MCF 10A (cell line): ENCODE measurements around the gene HOXB7. TPM values are rescaled to one million over a fixed set of nuclear protein-coding genes. Genes with fewer than 3 reads are reported as not detected.
A peak's percentile ranks its signal among the peaks of the same experiment; 100 is the strongest.

Experiments
- BruUV-seq: library from RNA; stranded (reverse); fragments of 400-500 nt; replicated peaks from 2 replicates; lab custom pipeline; 2021; lab: Mats Ljungman, UMichigan
- CTCF ChIA-PET: fragments of 300-600 bp; sonication (Branson Sonifier 250); formaldehyde crosslinking; extraction: SDS; loops from one replicate; lab custom pipeline; 2021; ENCODE audit warnings: antibody characterized with exemption, inconsistent platforms; lab: Yijun Ruan, JAX
- POLR2A ChIA-PET: fragments of 300-600, 350-650 bp; sonication (Branson Sonifier 250); formaldehyde crosslinking; extraction: SDS; loops from one replicate; lab custom pipeline; 2020; ENCODE audit warnings: antibody characterized with exemption, inconsistent platforms; lab: Yijun Ruan, JAX
- DNase-seq: peaks from one replicate; pipeline ENCODE4 v3.0.0-alpha.2; 2018; ENCODE audit not compliant: unreplicated experiment
- H3K27ac Mint-ChIP-seq: one replicate; pipeline ENCODE4 v1.8.0; 2022; ENCODE audit warnings: mild to moderate bottlenecking, low read depth, mixed read lengths; ENCODE audit not compliant: unreplicated experiment
- H3K27me3 Mint-ChIP-seq: one replicate; pipeline ENCODE4 v1.8.0; 2022; ENCODE audit warnings: mixed read lengths; ENCODE audit not compliant: insufficient read depth, unreplicated experiment
- H3K36me3 Mint-ChIP-seq: one replicate; pipeline ENCODE4 v1.8.0; 2022; ENCODE audit warnings: mild to moderate bottlenecking, moderate library complexity, mixed read lengths; ENCODE audit not compliant: insufficient read depth, unreplicated experiment
- H3K4me1 Mint-ChIP-seq: one replicate; pipeline ENCODE4 v1.8.0; 2022; ENCODE audit warnings: mixed read lengths; ENCODE audit not compliant: insufficient read depth, unreplicated experiment
- H3K4me3 Mint-ChIP-seq: one replicate; pipeline ENCODE4 v1.8.0; 2022; ENCODE audit warnings: mild to moderate bottlenecking, moderate library complexity, mixed read lengths; ENCODE audit not compliant: unreplicated experiment
- H3K9me3 Mint-ChIP-seq: one replicate; pipeline ENCODE4 v1.8.0; 2022; ENCODE audit warnings: mixed read lengths; ENCODE audit not compliant: unreplicated experiment
- CTCF ChIP-seq: fragments of 200-600 bp; IDR thresholded peaks from one replicate; pipeline ENCODE4 v1.8.0; 2022; ENCODE audit warnings: antibody characterized with exemption, mild to moderate bottlenecking; ENCODE audit not compliant: unreplicated experiment
- intact Hi-C: fragments of 100-400 bp; cut with micrococcal nuclease; formaldehyde crosslinking; loops from 2 replicates; pipeline ENCODE4 v1.14.1; 2022
- total RNA-seq: library from RNA; stranded (reverse); gene quantifications from 2 replicates; pipeline ENCODE4 v1.2.3, GENCODE V29; 2022

The HOXB7 gene
- total RNA-seq, 1 experiment from 2014 or later: not detected

GRCh38 chr17:48601539-48602425 lies 9.0 kb downstream of the HOXB7 start:
- DNase-seq: no peak
- Mint-ChIP-seq H3K27me3 (peaks cover 91% of the 10 kb centered on the region), H3K36me3 (no peaks in the 10 kb centered on the region), H3K4me3 (peak overlapping the region; percentile 23), H3K4me1 (peaks cover 5% of the 10 kb centered on the region), H3K27ac (no peak overlapping the region), H3K9me3 (no peaks in the 10 kb centered on the region)
- intact Hi-C loops: no loop called here
- ChIA-PET CTCF (interaction anchor here (0.6 to 1.4 kb wide), 8 partner anchors 22 to 1070 kb away, joined by 3 to 5 read pairs (median 3); no protein-coding TSS in a partner anchor), POLR2A (interaction anchor here (0.6 kb wide), 2 partner anchors 433 to 470 kb away, joined by 3 read pairs; no protein-coding TSS in a partner anchor)
- BruUV-seq: no TSS peak
- no peak for TF ChIP-seq CTCF

- no peaks in the 10 kb centered on the region for H3K36me3 Mint-ChIP-seq
- CTCF ChIA-PET: interaction anchor here (0.6 to 1.4 kb wide), 4 partner anchors 248 to 1069 kb away, joined by 3 to 5 read pairs (median 3); no protein-coding TSS in a partner anchor
- no peaks in the 10 kb centered on the region for H3K9me3 Mint-ChIP-seq
- H3K4me3 Mint-ChIP-seq: no peak overlapping the region
- H3K4me1 Mint-ChIP-seq: peaks cover 5% of the 10 kb centered on the region
- no peak overlapping the region for H3K27ac Mint-ChIP-seq
- H3K27me3 Mint-ChIP-seq: peaks cover 86% of the 10 kb centered on the region
- DNase-seq: no peak
- POLR2A ChIA-PET: interaction anchor here (0.6 kb wide), 1 partner anchor 470 kb away, joined by 3 read pairs; no protein-coding TSS in a partner anchor
- BruUV-seq: no TSS peak
- intact Hi-C loops: no loop called here
- TF ChIP-seq CTCF: no peak
Observed at GRCh38 chr17:48601207-48601538, 9.6 kb downstream of the HOXB7 start.

GRCh38 chr17:48600244-48601098 lies 10.3 kb downstream of the HOXB7 start:
- H3K9me3 Mint-ChIP-seq: no peaks in the 10 kb centered on the region
- no peak for DNase-seq
- peaks cover 79% of the 10 kb centered on the region for H3K27me3 Mint-ChIP-seq
- no peak for TF ChIP-seq CTCF
- intact Hi-C loops: no loop called here
- no TSS peak for BruUV-seq
- no peak overlapping the region for H3K27ac Mint-ChIP-seq
- no peaks in the 10 kb centered on the region for H3K36me3 Mint-ChIP-seq
- peaks cover 5% of the 10 kb centered on the region for H3K4me1 Mint-ChIP-seq
- ChIA-PET POLR2A (no interaction called here), CTCF (interaction anchor here (0.8 to 1.4 kb wide), 2 partner anchors 253 to 260 kb away, joined by 3 read pairs; no protein-coding TSS in a partner anchor)
- no peak overlapping the region for H3K4me3 Mint-ChIP-seq

- intact Hi-C loops: no loop called here
- H3K9me3 Mint-ChIP-seq: no peaks in the 10 kb centered on the region
- no TSS peak for BruUV-seq
- DNase-seq: no peak
- no peaks in the 10 kb centered on the region for H3K4me1 Mint-ChIP-seq
- H3K27ac Mint-ChIP-seq: no peak overlapping the region
- no peak for TF ChIP-seq CTCF
- no peak overlapping the region for H3K4me3 Mint-ChIP-seq
- H3K27me3 Mint-ChIP-seq: peaks cover 68% of the 10 kb centered on the region
- POLR2A ChIA-PET: interaction anchor here (0.7 kb wide), 1 partner anchor 22 kb away, joined by 3 read pairs; no protein-coding TSS in a partner anchor
- H3K36me3 Mint-ChIP-seq: no peaks in the 10 kb centered on the region
- CTCF ChIA-PET: no interaction called here
Observed at GRCh38 chr17:48599354-48599753, 11.5 kb downstream of the HOXB7 start.
